Measurements from ENCODE around the gene CALM3.

CALM3 gene

GRCh38 chr19:46648961-46649960, 48.1 kb downstream of the CALM3 start:
- Histone ChIP-seq H3K4me1 (ENCODE audit: low read length) (no peaks in the 10 kb centered on the region), H3K27ac (ENCODE audit: low read length) (no peak overlapping the region), H4K20me1 (ENCODE audit: insufficient read depth, low read length) (no peaks in the 10 kb centered on the region), H3K79me2 (ENCODE audit: low read length) (no peaks in the 10 kb centered on the region), H3K36me3 (replicated peaks; ENCODE audit: insufficient read depth, low read length) (no peaks in the 10 kb centered on the region), H3F3A (ENCODE audit: insufficient read depth, low read length) (no peaks in the 10 kb centered on the region), H2AFZ (ENCODE audit: low read length) (no peak overlapping the region), H3K4me2 (ENCODE audit: low read depth, low read length) (no peak overlapping the region), H3K9me3 (replicated peaks; ENCODE audit: insufficient read depth, low read length) (no peaks in the 10 kb centered on the region), H3K4me3 (ENCODE audit: low read length) (no peak overlapping the region), H3K27me3 (replicated peaks; ENCODE audit: insufficient read depth, low read length) (peaks cover 64% of the 10 kb centered on the region), H3K9ac (ENCODE audit: low read length) (no peak overlapping the region), H3K9me2 (replicated peaks; ENCODE audit: insufficient read depth, low read length) (no peaks in the 10 kb centered on the region)
- TF ChIP-seq EZH2 (optimal IDR thresholded peaks at IDR 0.05; ENCODE audit: low read depth, low read length) (no peak), EZH2phosphoT487 (IDR thresholded peaks at IDR 0.05; ENCODE audit: low read length) (no peak)
- TF ChIP-seq, protein P1, sequence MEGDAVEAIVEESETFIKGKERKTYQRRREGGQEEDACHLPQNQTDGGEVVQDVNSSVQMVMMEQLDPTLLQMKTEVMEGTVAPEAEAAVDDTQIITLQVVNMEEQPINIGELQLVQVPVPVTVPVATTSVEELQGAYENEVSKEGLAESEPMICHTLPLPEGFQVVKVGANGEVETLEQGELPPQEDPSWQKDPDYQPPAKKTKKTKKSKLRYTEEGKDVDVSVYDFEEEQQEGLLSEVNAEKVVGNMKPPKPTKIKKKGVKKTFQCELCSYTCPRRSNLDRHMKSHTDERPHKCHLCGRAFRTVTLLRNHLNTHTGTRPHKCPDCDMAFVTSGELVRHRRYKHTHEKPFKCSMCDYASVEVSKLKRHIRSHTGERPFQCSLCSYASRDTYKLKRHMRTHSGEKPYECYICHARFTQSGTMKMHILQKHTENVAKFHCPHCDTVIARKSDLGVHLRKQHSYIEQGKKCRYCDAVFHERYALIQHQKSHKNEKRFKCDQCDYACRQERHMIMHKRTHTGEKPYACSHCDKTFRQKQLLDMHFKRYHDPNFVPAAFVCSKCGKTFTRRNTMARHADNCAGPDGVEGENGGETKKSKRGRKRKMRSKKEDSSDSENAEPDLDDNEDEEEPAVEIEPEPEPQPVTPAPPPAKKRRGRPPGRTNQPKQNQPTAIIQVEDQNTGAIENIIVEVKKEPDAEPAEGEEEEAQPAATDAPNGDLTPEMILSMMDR (IDR thresholded peaks at IDR 0.05; ENCODE audit: low read length), result no peak
- no peak for DNase-seq

- no peaks in the 10 kb centered on the region for H3K36me3 ChIP-seq (replicated peaks; ENCODE audit: insufficient read depth, low read length)
- H3K9me3 ChIP-seq (replicated peaks; ENCODE audit: insufficient read depth, low read length), result no peaks in the 10 kb centered on the region
- H3K79me2 ChIP-seq (ENCODE audit: low read length), result no peaks in the 10 kb centered on the region
- no peaks in the 10 kb centered on the region for H3F3A ChIP-seq (ENCODE audit: insufficient read depth, low read length)
- no peak overlapping the region for H3K4me3 ChIP-seq (ENCODE audit: low read length)
- peaks cover 64% of the 10 kb centered on the region for H3K27me3 ChIP-seq (replicated peaks; ENCODE audit: insufficient read depth, low read length)
- no peaks in the 10 kb centered on the region for H4K20me1 ChIP-seq (ENCODE audit: insufficient read depth, low read length)
- DNase-seq, result no peak
- H2AFZ ChIP-seq (ENCODE audit: low read length), result no peak overlapping the region
- TF ChIP-seq EZH2phosphoT487 (IDR thresholded peaks at IDR 0.05; ENCODE audit: low read length), result no peak
- TF ChIP-seq EZH2 (optimal IDR thresholded peaks at IDR 0.05; ENCODE audit: low read depth, low read length), result no peak
- TF ChIP-seq, protein P1 (IDR thresholded peaks at IDR 0.05; ENCODE audit: low read length), result no peak
- H3K9me2 ChIP-seq (replicated peaks; ENCODE audit: insufficient read depth, low read length), result no peaks in the 10 kb centered on the region
- no peak overlapping the region for H3K9ac ChIP-seq (ENCODE audit: low read length)
- H3K4me1 ChIP-seq (ENCODE audit: low read length), result no peaks in the 10 kb centered on the region
- no peak overlapping the region for H3K4me2 ChIP-seq (ENCODE audit: low read depth, low read length)
- no peak overlapping the region for H3K27ac ChIP-seq (ENCODE audit: low read length)
Observed at GRCh38 chr19:46650445-46650844, 49.3 kb downstream of the CALM3 start.

DNA sequence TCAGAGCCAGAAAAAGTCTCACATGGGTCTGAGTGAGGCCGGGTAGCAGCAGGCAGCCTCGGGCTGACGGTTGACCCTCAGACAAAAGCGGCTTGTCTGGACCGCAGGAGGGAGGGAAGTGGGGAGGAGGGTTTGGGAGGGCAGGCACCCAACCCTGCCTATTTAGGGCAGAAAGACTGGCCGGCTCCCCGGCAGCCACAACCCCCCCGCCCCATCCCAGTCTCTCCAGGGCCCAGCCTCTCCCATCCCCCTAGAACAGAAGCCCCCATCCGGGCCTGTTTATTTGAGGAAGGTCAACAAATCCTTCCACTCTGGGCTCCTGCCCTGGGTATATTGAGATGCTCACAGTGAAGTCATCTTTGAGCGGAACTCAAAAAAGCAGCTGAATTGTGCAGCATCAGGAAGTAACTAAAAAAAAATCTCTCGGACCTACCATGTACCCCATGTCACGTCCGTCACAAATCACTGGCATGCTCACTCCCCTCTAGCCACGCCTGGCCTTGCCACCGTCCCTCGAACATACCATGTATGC, 53.6 kb downstream of the CALM3 start:
- Histone ChIP-seq H3K9me3 (replicated peaks; ENCODE audit: insufficient read depth, low read length) (no peaks in the 10 kb centered on the region), H3F3A (ENCODE audit: insufficient read depth, low read length) (peaks cover 3% of the 10 kb centered on the region; the same call in 1 of the 2 replicates), H3K4me1 (ENCODE audit: low read length) (peaks cover 2% of the 10 kb centered on the region), H3K27me3 (replicated peaks; ENCODE audit: insufficient read depth, low read length) (peaks cover 81% of the 10 kb centered on the region), H3K36me3 (replicated peaks; ENCODE audit: insufficient read depth, low read length) (no peaks in the 10 kb centered on the region), H3K79me2 (ENCODE audit: low read length) (no peaks in the 10 kb centered on the region), H3K9me2 (replicated peaks; ENCODE audit: insufficient read depth, low read length) (no peaks in the 10 kb centered on the region), H3K4me3 (ENCODE audit: low read length) (no peak overlapping the region), H3K4me2 (ENCODE audit: low read depth, low read length) (no peak overlapping the region), H2AFZ (ENCODE audit: low read length) (no peak overlapping the region), H4K20me1 (ENCODE audit: insufficient read depth, low read length) (no peaks in the 10 kb centered on the region), H3K27ac (ENCODE audit: low read length) (no peak overlapping the region), H3K9ac (ENCODE audit: low read length) (no peak overlapping the region)
- TF ChIP-seq EZH2 (optimal IDR thresholded peaks at IDR 0.05; ENCODE audit: low read depth, low read length), result no peak
- TF ChIP-seq, protein P1 (IDR thresholded peaks at IDR 0.05; ENCODE audit: low read length), result no peak
- no peak for TF ChIP-seq EZH2phosphoT487 (IDR thresholded peaks at IDR 0.05; ENCODE audit: low read length)
- DNase-seq, result no peak
